Esophagus muscularis mucosa (tissue), 3 donors: ENCODE measurements around the gene SLC25A22.

ENCODE experiments used
- POLR2A ChIP-seq: fragments of 450-650 bp; IDR thresholded peaks from one replicate; pipeline ENCODE4 v1.6.1; 2017; ENCODE audit warnings: antibody characterized with exemption, moderate library complexity, mild to moderate bottlenecking, low read depth
- TF ChIP-seq, protein P1 (sequence below), 3 experiments: fragments of 200-600 bp in 2 of 3; fragments of 450-650 bp in 1 of 3; sonication (generic) in 2 of 3; IDR thresholded peaks; one replicate each; pipeline ENCODE4 v1.5.1; 2017 to 2019; ENCODE audit warnings: antibody characterized with exemption in 3 of 3, mild to moderate bottlenecking in 2 of 3, moderate library complexity in 1 of 3

DNA sequence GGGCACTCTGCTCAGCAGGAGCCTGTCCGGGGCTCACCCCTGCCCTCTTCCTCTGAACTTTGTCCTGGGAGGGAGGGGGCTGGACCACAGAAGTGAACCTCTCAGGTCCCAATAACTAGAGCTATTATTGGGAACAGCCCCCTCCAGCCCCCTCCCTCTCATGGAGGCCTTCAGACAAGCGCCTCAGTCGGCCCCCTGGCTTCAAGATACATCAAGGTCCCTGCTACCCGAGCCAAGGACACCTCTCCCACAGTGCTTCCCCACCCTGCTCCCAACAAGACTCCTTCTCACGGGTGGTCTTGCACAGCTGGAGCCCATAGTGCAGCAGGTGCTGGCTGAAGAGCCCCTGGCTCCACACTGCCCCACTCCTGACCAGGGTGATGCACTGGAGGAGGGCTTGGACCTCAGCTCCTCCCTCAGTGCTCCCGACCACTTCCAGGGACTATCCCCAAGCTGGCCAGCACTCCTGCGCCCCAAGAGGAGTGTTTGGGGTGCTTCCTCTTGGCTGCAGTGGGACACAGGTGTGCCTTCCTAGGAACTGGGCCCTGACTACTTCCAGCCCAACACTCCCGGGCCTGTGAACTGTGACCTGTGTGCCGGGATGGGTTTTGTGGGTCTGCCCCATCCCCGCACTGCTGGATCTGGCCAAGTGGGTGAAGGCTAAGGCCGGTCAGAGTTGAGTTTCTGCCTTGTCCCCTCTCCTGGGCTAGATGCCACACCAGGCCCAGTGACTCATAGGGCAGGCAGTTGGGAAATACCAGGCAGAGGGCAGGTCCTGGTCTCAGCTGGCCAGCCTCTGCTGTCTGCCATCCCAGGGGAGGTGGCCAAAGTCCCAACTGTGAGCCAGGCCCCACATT is 22.8 kb upstream of the SLC25A22 start:
- TF ChIP-seq, protein P1, sequence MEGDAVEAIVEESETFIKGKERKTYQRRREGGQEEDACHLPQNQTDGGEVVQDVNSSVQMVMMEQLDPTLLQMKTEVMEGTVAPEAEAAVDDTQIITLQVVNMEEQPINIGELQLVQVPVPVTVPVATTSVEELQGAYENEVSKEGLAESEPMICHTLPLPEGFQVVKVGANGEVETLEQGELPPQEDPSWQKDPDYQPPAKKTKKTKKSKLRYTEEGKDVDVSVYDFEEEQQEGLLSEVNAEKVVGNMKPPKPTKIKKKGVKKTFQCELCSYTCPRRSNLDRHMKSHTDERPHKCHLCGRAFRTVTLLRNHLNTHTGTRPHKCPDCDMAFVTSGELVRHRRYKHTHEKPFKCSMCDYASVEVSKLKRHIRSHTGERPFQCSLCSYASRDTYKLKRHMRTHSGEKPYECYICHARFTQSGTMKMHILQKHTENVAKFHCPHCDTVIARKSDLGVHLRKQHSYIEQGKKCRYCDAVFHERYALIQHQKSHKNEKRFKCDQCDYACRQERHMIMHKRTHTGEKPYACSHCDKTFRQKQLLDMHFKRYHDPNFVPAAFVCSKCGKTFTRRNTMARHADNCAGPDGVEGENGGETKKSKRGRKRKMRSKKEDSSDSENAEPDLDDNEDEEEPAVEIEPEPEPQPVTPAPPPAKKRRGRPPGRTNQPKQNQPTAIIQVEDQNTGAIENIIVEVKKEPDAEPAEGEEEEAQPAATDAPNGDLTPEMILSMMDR (IDR thresholded peaks at IDR 0.05), result no peak
- TF ChIP-seq POLR2A, result no peak
